ENCODE measurements around the gene MUC5AC.

DNA sequence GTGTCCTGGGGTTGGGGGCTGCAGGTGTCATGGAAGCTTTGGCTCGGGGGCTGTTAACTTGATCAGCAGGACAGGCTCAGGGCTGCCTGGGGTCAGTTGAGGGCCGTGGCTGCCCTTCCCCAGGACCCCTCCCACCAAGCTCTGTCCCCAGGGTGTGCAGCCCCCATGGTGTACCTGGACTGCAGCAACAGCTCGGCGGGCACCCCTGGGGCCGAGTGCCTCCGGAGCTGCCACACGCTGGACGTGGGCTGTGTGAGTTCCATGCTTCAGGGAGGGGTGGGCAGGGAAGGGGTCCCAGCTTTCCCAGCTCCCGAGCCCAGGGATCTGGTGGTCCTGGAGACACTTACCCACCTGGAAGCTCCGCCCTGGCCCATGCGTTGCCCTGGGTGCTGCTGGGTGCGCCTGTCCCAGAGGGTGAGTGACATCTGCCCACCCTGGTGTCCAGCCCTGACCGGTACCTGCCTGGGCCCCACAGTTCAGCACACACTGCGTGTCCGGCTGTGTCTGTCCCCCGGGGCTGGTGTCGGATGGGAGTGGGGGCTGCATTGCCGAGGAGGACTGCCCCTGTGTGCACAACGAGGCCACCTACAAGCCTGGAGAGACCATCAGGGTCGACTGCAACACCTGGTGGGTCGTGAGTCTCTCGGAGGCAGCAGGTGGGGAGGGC, 76.4 kb downstream of the MUC5AC start:
- TF ChIP-seq, protein P1, sequence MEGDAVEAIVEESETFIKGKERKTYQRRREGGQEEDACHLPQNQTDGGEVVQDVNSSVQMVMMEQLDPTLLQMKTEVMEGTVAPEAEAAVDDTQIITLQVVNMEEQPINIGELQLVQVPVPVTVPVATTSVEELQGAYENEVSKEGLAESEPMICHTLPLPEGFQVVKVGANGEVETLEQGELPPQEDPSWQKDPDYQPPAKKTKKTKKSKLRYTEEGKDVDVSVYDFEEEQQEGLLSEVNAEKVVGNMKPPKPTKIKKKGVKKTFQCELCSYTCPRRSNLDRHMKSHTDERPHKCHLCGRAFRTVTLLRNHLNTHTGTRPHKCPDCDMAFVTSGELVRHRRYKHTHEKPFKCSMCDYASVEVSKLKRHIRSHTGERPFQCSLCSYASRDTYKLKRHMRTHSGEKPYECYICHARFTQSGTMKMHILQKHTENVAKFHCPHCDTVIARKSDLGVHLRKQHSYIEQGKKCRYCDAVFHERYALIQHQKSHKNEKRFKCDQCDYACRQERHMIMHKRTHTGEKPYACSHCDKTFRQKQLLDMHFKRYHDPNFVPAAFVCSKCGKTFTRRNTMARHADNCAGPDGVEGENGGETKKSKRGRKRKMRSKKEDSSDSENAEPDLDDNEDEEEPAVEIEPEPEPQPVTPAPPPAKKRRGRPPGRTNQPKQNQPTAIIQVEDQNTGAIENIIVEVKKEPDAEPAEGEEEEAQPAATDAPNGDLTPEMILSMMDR (IDR thresholded peaks at IDR 0.05) = no peak
- no peak for TF ChIP-seq POLR2A (IDR thresholded peaks at IDR 0.05)

Measured in adrenal gland (tissue), 5 donors.